Osteoblast (primary cell): ENCODE results near the gene RANBP17. TPM values are rescaled to one million over a fixed set of nuclear protein-coding genes. Genes with fewer than 3 reads are reported as not detected.
"Not testable (repeated sequence)": the region's sequence is repeated elsewhere in the genome, so short reads cannot be mapped to it uniquely, and the experiment has no call there.

ENCODE experiments used
- DNase-seq: peaks from one replicate; pipeline ENCODE4 v3.0.0; 2011; ENCODE audit warnings: low spot score, mixed read lengths; ENCODE audit not compliant: insufficient read length; ENCODE audit errors: missing footprints
- H2AFZ ChIP-seq: 2 replicates; pipeline ENCODE4 v1.6.0; 2011; ENCODE audit warnings: mild to moderate bottlenecking, low read length
- H3K27ac ChIP-seq: 2 replicates; pipeline ENCODE4 v1.5.1; 2011; ENCODE audit warnings: mild to moderate bottlenecking, low read depth, low read length, moderate library complexity
- H3K27me3 ChIP-seq: 2 replicates; pipeline ENCODE4 v1.6.0; 2012; ENCODE audit warnings: mild to moderate bottlenecking, control low read depth, inconsistent platforms, low read length, moderate library complexity; ENCODE audit not compliant: insufficient read depth
- H3K36me3 ChIP-seq: 2 replicates; pipeline ENCODE4 v1.5.1; 2011; ENCODE audit warnings: mild to moderate bottlenecking, low read length, control low read depth, moderate library complexity; ENCODE audit not compliant: insufficient read depth
- H3K4me1 ChIP-seq: 2 replicates; pipeline ENCODE4 v1.5.1; 2011; ENCODE audit warnings: mild to moderate bottlenecking, low read length, control low read depth, moderate library complexity; ENCODE audit not compliant: insufficient read depth
- H3K4me2 ChIP-seq: 2 replicates; pipeline ENCODE4 v1.6.0; 2011; ENCODE audit warnings: mild to moderate bottlenecking, low read length; ENCODE audit not compliant: insufficient read depth
- H3K4me3 ChIP-seq: fragments of 200-600 bp; sonication (generic); 3 replicates; pipeline ENCODE4 v1.5.1; 2012; ENCODE audit warnings: mild to moderate bottlenecking, low read length, inconsistent platforms; ENCODE audit not compliant: insufficient read depth
- H3K79me2 ChIP-seq: 2 replicates; pipeline ENCODE4 v1.6.0; 2012; ENCODE audit warnings: mild to moderate bottlenecking, low read length, control low read depth, inconsistent platforms; ENCODE audit not compliant: insufficient read depth
- H3K9me3 ChIP-seq: 2 replicates; pipeline ENCODE4 v1.5.1; 2011; ENCODE audit warnings: low read depth, low read length, control low read depth
- H4K20me1 ChIP-seq: 2 replicates; pipeline ENCODE4 v1.6.0; 2012; ENCODE audit warnings: mild to moderate bottlenecking, low read length, control low read depth; ENCODE audit not compliant: insufficient read depth
- CTCF ChIP-seq: IDR thresholded peaks from 2 replicates; pipeline ENCODE4 v1.5.1; 2011; ENCODE audit warnings: mild to moderate bottlenecking, low read depth, low read length, moderate library complexity; ENCODE audit errors: extremely low read depth
- total RNA-seq: library from RNA; depleted of rRNA; stranded (reverse); fragments of >200 nt; gene quantifications from 2 replicates; pipeline ENCODE4 v1.2.3, GENCODE V29; 2012

Gene RANBP17
- total RNA-seq, 1 donor = 4.0 TPM

- peaks cover 11% of the 10 kb centered on the region for H3K4me1 ChIP-seq
- no peak overlapping the region for H2AFZ ChIP-seq
- H3K4me2 ChIP-seq = peak overlapping the region; percentile 90
- no peaks in the 10 kb centered on the region for H3K27me3 ChIP-seq
- no peaks in the 10 kb centered on the region for H3K36me3 ChIP-seq
- no peak for TF ChIP-seq CTCF
- H3K27ac ChIP-seq = no peak overlapping the region
- peaks cover 6% of the 10 kb centered on the region for H3K9me3 ChIP-seq
- peaks cover 44% of the 10 kb centered on the region for H3K79me2 ChIP-seq
- H3K4me3 ChIP-seq = no peak overlapping the region
- H4K20me1 ChIP-seq = peaks cover 7% of the 10 kb centered on the region
- DNase-seq = peak; percentile 80
Measured at GRCh38 chr5:170863646-170864045, 1.8 kb downstream of the RANBP17 start.

- Histone ChIP-seq H3K79me2 (peaks cover 50% of the 10 kb centered on the region), H3K27me3 (no peaks in the 10 kb centered on the region), H3K9me3 (peaks cover 6% of the 10 kb centered on the region), H4K20me1 (peaks cover 7% of the 10 kb centered on the region), H3K4me1 (peaks cover 11% of the 10 kb centered on the region), H3K4me2 (no peak overlapping the region), H3K4me3 (no peak overlapping the region), H3K27ac (no peak overlapping the region), H3K36me3 (no peaks in the 10 kb centered on the region), H2AFZ (no peak overlapping the region)
- DNase-seq = no peak
- TF ChIP-seq CTCF = no peak
Measured at GRCh38 chr5:170865622-170866021, 3.8 kb downstream of the RANBP17 start.

- H3K4me1 ChIP-seq = peaks cover 10% of the 10 kb centered on the region
- H4K20me1 ChIP-seq = peaks cover 7% of the 10 kb centered on the region
- no peak for DNase-seq
- peaks cover 53% of the 10 kb centered on the region for H3K79me2 ChIP-seq
- no peaks in the 10 kb centered on the region for H3K9me3 ChIP-seq
- H3K36me3 ChIP-seq = no peaks in the 10 kb centered on the region
- H2AFZ ChIP-seq = no peak overlapping the region
- H3K27ac ChIP-seq = no peak overlapping the region
- no peak for TF ChIP-seq CTCF
- no peak overlapping the region for H3K4me3 ChIP-seq
- H3K4me2 ChIP-seq = no peak overlapping the region
- H3K27me3 ChIP-seq = no peaks in the 10 kb centered on the region
Measured at GRCh38 chr5:170867825-170868224, 6.0 kb downstream of the RANBP17 start.

- DNase-seq, H3K27me3 ChIP-seq: not testable (repeated sequence)
- peaks cover 43% of the 10 kb centered on the region for H3K79me2 ChIP-seq
Measured at GRCh38 chr5:170870390-170870789, 8.6 kb downstream of the RANBP17 start.

More at GRCh38 chr5:170870390-170870789, 8.6 kb downstream of the RANBP17 start:
- not testable (repeated sequence) for H3K9me3 ChIP-seq, H3K4me3 ChIP-seq, H3K4me1 ChIP-seq, H3K4me2 ChIP-seq, H3K27ac ChIP-seq, H4K20me1 ChIP-seq, H2AFZ ChIP-seq, H3K36me3 ChIP-seq
